IMR-90 (cell line): ENCODE data around the gene NUFIP2. TPM values are rescaled to one million over a fixed set of nuclear protein-coding genes. Genes with fewer than 3 reads are reported as not detected.

Experiments used
- ATAC-seq: fragments of 200-7000 bp; cut with Tn5 transposase; 2 replicates; pipeline ENCODE4 v1.9.1; 2020; ENCODE audit warnings: low read depth, mild to moderate bottlenecking, moderate library complexity
- BruUV-seq: library from RNA; stranded (reverse); fragments of 400-500 nt; replicated peaks from 2 replicates; lab custom pipeline; 2021; lab: Mats Ljungman, UMichigan
- CTCF ChIA-PET: fragments of 300-600 bp; formaldehyde crosslinking; extraction: SDS; loops from one replicate; lab custom pipeline; 2021; ENCODE audit warnings: antibody characterized with exemption; lab: Yijun Ruan, JAX
- POLR2A ChIA-PET: fragments of 300-600 bp; sonication (Branson Sonifier 250); formaldehyde crosslinking; loops from one replicate; lab custom pipeline; 2022; ENCODE audit warnings: antibody characterized with exemption; ENCODE audit not compliant: unreplicated experiment; lab: Charles Lee
- DNase-seq: peaks from one replicate; pipeline ENCODE4 v3.0.0; 2013
- H2AFZ ChIP-seq: replicated peaks from 2 replicates; pipeline ENCODE3; 2013; ENCODE audit warnings: low read length, mild to moderate bottlenecking; ENCODE audit not compliant: poor library complexity
- H2AK5ac ChIP-seq: 2 replicates; pipeline ENCODE4 v1.6.1; 2013; ENCODE audit warnings: low read depth, low read length, inconsistent platforms
- H2AK9ac ChIP-seq: replicated peaks from 2 replicates; pipeline ENCODE3; 2013; ENCODE audit warnings: mild to moderate bottlenecking, low read depth, low read length, moderate library complexity; ENCODE audit not compliant: poor library complexity
- H2BK120ac ChIP-seq: 2 replicates; pipeline ENCODE4 v1.6.1; 2013; ENCODE audit warnings: low read depth, low read length, inconsistent platforms
- H2BK15ac ChIP-seq: 3 replicates; pipeline ENCODE4 v1.6.1; 2013; ENCODE audit warnings: low read depth, low read length, inconsistent platforms
- H2BK20ac ChIP-seq: 2 replicates; pipeline ENCODE4 v1.6.1; 2013; ENCODE audit warnings: low read depth, mild to moderate bottlenecking, inconsistent platforms, low read length, moderate library complexity
- H2BK5ac ChIP-seq: 2 replicates; pipeline ENCODE4 v1.6.1; 2013; ENCODE audit warnings: mild to moderate bottlenecking, low read depth, low read length, inconsistent platforms; ENCODE audit not compliant: poor library complexity, severe bottlenecking
- H3K14ac ChIP-seq: replicated peaks from 2 replicates; pipeline ENCODE4 v1.6.1; 2013; ENCODE audit warnings: low read depth, low read length, inconsistent platforms
- H3K18ac ChIP-seq: 2 replicates; pipeline ENCODE4 v1.6.1; 2013; ENCODE audit warnings: low read depth, low read length, control low read depth
- H3K23ac ChIP-seq: 2 replicates; pipeline ENCODE4 v1.6.1; 2013; ENCODE audit warnings: low read depth, low read length, inconsistent platforms
- H3K27ac ChIP-seq: 2 replicates; pipeline ENCODE4 v1.5.1; 2013; ENCODE audit warnings: mild to moderate bottlenecking, control low read depth, low read length; ENCODE audit not compliant: insufficient read depth
- H3K27me3 ChIP-seq: 2 replicates; pipeline ENCODE4 v1.6.1; 2013; ENCODE audit warnings: low read length; ENCODE audit not compliant: control insufficient read depth, insufficient read depth
- H3K36me3 ChIP-seq: 2 replicates; pipeline ENCODE4 v1.6.1; 2013; ENCODE audit warnings: low read length, mixed read lengths; ENCODE audit not compliant: control insufficient read depth, insufficient read depth
- H3K4ac ChIP-seq: 2 replicates; pipeline ENCODE4 v1.6.1; 2013; ENCODE audit warnings: low read depth, low read length, inconsistent platforms
- H3K4me1 ChIP-seq: 2 replicates; pipeline ENCODE4 v1.6.1; 2013; ENCODE audit warnings: low read length, mixed read lengths; ENCODE audit not compliant: control insufficient read depth, insufficient read depth
- H3K4me2 ChIP-seq: 2 replicates; pipeline ENCODE4 v1.6.1; 2013; ENCODE audit warnings: low read depth, mild to moderate bottlenecking, control low read depth, low read length, moderate library complexity
- H3K4me3 ChIP-seq: 2 replicates; pipeline ENCODE4 v1.5.1; 2013; ENCODE audit warnings: low read depth, mild to moderate bottlenecking, control low read depth, low read length, moderate library complexity; ENCODE audit not compliant: insufficient read depth
- H3K56ac ChIP-seq: 2 replicates; pipeline ENCODE4 v1.6.1; 2013; ENCODE audit warnings: low read length, inconsistent platforms; ENCODE audit not compliant: insufficient read depth; ENCODE audit errors: extremely low read depth
- H3K79me1 ChIP-seq, 2 experiments: 2 replicates each; pipeline ENCODE4 v1.6.1; 2013; ENCODE audit warnings: low read length in 2 of 2, inconsistent platforms in 1 of 2, low read depth in 1 of 2
- H3K9ac ChIP-seq: 2 replicates; pipeline ENCODE4 v1.6.1; 2013; ENCODE audit warnings: low read depth, low read length, control low read depth
- H3K9me1 ChIP-seq: 2 replicates; pipeline ENCODE4 v1.6.1; 2013; ENCODE audit warnings: low read length, inconsistent platforms; ENCODE audit not compliant: insufficient read depth
- H3K9me3 ChIP-seq: 2 replicates; pipeline ENCODE4 v1.6.1; 2013; ENCODE audit warnings: low read length; ENCODE audit not compliant: control insufficient read depth, insufficient read depth
- H4K20me1 ChIP-seq: 2 replicates; pipeline ENCODE4 v1.6.1; 2013; ENCODE audit warnings: low read length, inconsistent platforms; ENCODE audit not compliant: insufficient read depth
- H4K5ac ChIP-seq: 2 replicates; pipeline ENCODE4 v1.6.1; 2013; ENCODE audit warnings: mild to moderate bottlenecking, low read depth, low read length, control low read depth
- H4K8ac ChIP-seq, 2 experiments: 2 replicates each; pipeline ENCODE4 v1.6.1; 2013; ENCODE audit warnings: low read depth in 2 of 2, low read length in 2 of 2, control low read depth in 1 of 2, inconsistent platforms in 1 of 2
- H4K91ac ChIP-seq: 2 replicates; pipeline ENCODE4 v1.6.1; 2013; ENCODE audit warnings: low read depth, low read length, inconsistent platforms; ENCODE audit not compliant: insufficient read depth
- BHLHE40 ChIP-seq: fragments of 150-350 bp; IDR thresholded peaks from 2 replicates; pipeline ENCODE4 v1.6.1; 2016; ENCODE audit warnings: mild to moderate bottlenecking, low read depth, low read length
- CEBPB ChIP-seq: IDR thresholded peaks from 2 replicates; pipeline ENCODE4 v1.6.1; 2012; ENCODE audit warnings: low read depth, low read length, improper control_type of control experiment
- CHD1 ChIP-seq: IDR thresholded peaks from 2 replicates; pipeline ENCODE4 v1.6.1; 2012; ENCODE audit warnings: low read depth, low read length, improper control_type of control experiment
- FOS ChIP-seq: fragments of 150-350 bp; IDR thresholded peaks from 2 replicates; pipeline ENCODE4 v1.6.1; 2016; ENCODE audit warnings: low read depth, low read length
- MAFK ChIP-seq: IDR thresholded peaks from 2 replicates; pipeline ENCODE4 v1.6.1; 2012; ENCODE audit warnings: low read depth, low read length, improper control_type of control experiment
- MAZ ChIP-seq: IDR thresholded peaks from 2 replicates; pipeline ENCODE4 v1.6.1; 2012; ENCODE audit warnings: low read depth, mild to moderate bottlenecking, low read length, improper control_type of control experiment, moderate library complexity, borderline replicate concordance
- MXI1 ChIP-seq: IDR thresholded peaks from 2 replicates; pipeline ENCODE4 v1.6.1; 2012; ENCODE audit warnings: low read depth, mild to moderate bottlenecking, low read length, moderate library complexity, borderline replicate concordance
- NFE2L2 ChIP-seq: fragments of 150-350 bp; IDR thresholded peaks from 2 replicates; pipeline ENCODE4 v1.6.1; 2016; ENCODE audit warnings: low read depth, mild to moderate bottlenecking, low read length
- POLR2A ChIP-seq: IDR thresholded peaks from 2 replicates; pipeline ENCODE4 v1.6.1; 2012; ENCODE audit warnings: mild to moderate bottlenecking, low read depth, low read length
- RAD21 ChIP-seq: IDR thresholded peaks from 2 replicates; pipeline ENCODE4 v1.6.1; 2012; ENCODE audit warnings: low read length, improper control_type of control experiment
- RCOR1 ChIP-seq: IDR thresholded peaks from 2 replicates; pipeline ENCODE4 v1.6.1; 2012; ENCODE audit warnings: mild to moderate bottlenecking, low read length, improper control_type of control experiment; ENCODE audit not compliant: insufficient replicate concordance
- RFX5 ChIP-seq: IDR thresholded peaks from 2 replicates; pipeline ENCODE4 v1.8.0; 2012; ENCODE audit warnings: low read depth, mild to moderate bottlenecking, low read length, moderate library complexity
- SMC3 ChIP-seq: fragments of 150-350 bp; IDR thresholded peaks from 2 replicates; pipeline ENCODE4 v1.6.1; 2016; ENCODE audit warnings: low read depth, mild to moderate bottlenecking, antibody characterized with exemption, low read length, moderate library complexity
- WGBS, 2 experiments: methylation state at CpG; one replicate each; pipeline versions ENCODE4 v1.1.5 to v1.1.7; 2013; ENCODE audit warnings: missing lambda C conversion rate in 2 of 2; ENCODE audit not compliant: insufficient read length in 1 of 2; ENCODE audit errors: extremely low coverage in 2 of 2; 5-methylcytosine and 5-hydroxymethylcytosine counted together
- dilution Hi-C: fragments of 300-500 bp; cut with HindIII; formaldehyde crosslinking; loops from one replicate; pipeline ENCODE4 v1.14.3; 2018; ENCODE audit warnings: low sequenced_read_pairs; ENCODE audit not compliant: unreplicated experiment
- in situ Hi-C: fragments of 300-500 bp; cut with MboI; formaldehyde crosslinking; loops from 3 replicates; pipeline ENCODE4 v1.14.3; 2019; ENCODE audit warnings: low sequenced_read_pairs, inconsistent platforms, mixed read lengths
- intact Hi-C: fragments of 100-400 bp; cut with micrococcal nuclease; formaldehyde crosslinking; loops from 2 replicates; pipeline ENCODE4 v1.10.0; 2022
- polyA plus RNA-seq, 3 experiments: library from polyadenylated mRNA; depleted of rRNA; stranded (reverse); fragments of >200 nt; gene quantifications; 2 replicates each; pipeline ENCODE4 v1.2.3, GENCODE V29; 2012; ENCODE audit warnings: low replicate concordance in 1 of 3
- total RNA-seq: library from RNA; depleted of rRNA; stranded (reverse); fragments of >200 nt; gene quantifications from 2 replicates; pipeline ENCODE4 v1.2.3, GENCODE V29; 2012
- TF ChIP-seq, protein P1 (sequence below): fragments of 150-350 bp; IDR thresholded peaks from 2 replicates; pipeline ENCODE4 v1.6.1; 2017; ENCODE audit warnings: mild to moderate bottlenecking, antibody characterized with exemption, low read length, low read depth
- TF ChIP-seq, protein P2 (sequence below): fragments of 150-350 bp; IDR thresholded peaks from 2 replicates; pipeline ENCODE4 v1.6.1; 2016; ENCODE audit warnings: low read depth, mild to moderate bottlenecking, low read length, moderate library complexity, borderline replicate concordance
- TF ChIP-seq, protein P3 (sequence below): conservative IDR thresholded peaks from 2 replicates; pipeline ENCODE4 v1.5.1; 2012; ENCODE audit warnings: mild to moderate bottlenecking, low read depth, low read length, improper control_type of control experiment

Gene NUFIP2
- total and polyA plus RNA-seq, 2 of the 4 experiments (the other 2 are of a cell fraction) = 8.9 to 25.6 TPM

DNA sequence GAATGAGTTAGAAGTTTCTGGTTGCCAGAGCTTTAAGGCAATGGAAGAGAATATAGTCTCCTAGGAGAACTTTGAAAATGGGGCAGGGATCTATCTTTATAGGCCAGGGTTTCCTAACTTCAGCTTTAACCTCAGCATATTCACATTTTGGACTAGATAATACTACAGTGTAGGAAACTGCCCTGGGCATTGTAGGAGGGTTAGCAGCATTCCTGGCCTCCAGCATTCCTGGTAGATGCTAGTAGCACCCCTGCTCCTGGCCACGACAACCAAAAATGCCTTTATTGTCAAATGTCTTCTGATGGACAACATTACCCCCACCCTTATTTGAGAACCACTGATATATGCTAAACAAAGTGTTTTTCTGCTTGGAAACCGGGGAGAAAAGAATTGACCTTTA is 86.0 kb downstream of the NUFIP2 start:
- no peak overlapping the region for H3K56ac ChIP-seq
- ATAC-seq (no peak), DNase-seq (no peak)
- no peak overlapping the region for H2AFZ ChIP-seq
- H2BK120ac ChIP-seq = no peak overlapping the region
- no peak overlapping the region for H4K8ac ChIP-seq
- no peak overlapping the region for H4K91ac ChIP-seq
- H4K20me1 ChIP-seq = no peaks in the 10 kb centered on the region
- TF ChIP-seq, protein P1, sequence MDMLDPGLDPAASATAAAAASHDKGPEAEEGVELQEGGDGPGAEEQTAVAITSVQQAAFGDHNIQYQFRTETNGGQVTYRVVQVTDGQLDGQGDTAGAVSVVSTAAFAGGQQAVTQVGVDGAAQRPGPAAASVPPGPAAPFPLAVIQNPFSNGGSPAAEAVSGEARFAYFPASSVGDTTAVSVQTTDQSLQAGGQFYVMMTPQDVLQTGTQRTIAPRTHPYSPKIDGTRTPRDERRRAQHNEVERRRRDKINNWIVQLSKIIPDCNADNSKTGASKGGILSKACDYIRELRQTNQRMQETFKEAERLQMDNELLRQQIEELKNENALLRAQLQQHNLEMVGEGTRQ = no peak
- TF ChIP-seq, protein P2, sequence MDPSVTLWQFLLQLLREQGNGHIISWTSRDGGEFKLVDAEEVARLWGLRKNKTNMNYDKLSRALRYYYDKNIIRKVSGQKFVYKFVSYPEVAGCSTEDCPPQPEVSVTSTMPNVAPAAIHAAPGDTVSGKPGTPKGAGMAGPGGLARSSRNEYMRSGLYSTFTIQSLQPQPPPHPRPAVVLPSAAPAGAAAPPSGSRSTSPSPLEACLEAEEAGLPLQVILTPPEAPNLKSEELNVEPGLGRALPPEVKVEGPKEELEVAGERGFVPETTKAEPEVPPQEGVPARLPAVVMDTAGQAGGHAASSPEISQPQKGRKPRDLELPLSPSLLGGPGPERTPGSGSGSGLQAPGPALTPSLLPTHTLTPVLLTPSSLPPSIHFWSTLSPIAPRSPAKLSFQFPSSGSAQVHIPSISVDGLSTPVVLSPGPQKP = no peak
- TF ChIP-seq SMC3 (no peak), POLR2A (no peak), RFX5 (no peak), MAZ (no peak), MXI1 (no peak), MAFK (no peak), NFE2L2 (no peak), RCOR1 (no peak), CHD1 (no peak), BHLHE40 (no peak), FOS (no peak), RAD21 (no peak), CEBPB (no peak)
- TF ChIP-seq, protein P3, sequence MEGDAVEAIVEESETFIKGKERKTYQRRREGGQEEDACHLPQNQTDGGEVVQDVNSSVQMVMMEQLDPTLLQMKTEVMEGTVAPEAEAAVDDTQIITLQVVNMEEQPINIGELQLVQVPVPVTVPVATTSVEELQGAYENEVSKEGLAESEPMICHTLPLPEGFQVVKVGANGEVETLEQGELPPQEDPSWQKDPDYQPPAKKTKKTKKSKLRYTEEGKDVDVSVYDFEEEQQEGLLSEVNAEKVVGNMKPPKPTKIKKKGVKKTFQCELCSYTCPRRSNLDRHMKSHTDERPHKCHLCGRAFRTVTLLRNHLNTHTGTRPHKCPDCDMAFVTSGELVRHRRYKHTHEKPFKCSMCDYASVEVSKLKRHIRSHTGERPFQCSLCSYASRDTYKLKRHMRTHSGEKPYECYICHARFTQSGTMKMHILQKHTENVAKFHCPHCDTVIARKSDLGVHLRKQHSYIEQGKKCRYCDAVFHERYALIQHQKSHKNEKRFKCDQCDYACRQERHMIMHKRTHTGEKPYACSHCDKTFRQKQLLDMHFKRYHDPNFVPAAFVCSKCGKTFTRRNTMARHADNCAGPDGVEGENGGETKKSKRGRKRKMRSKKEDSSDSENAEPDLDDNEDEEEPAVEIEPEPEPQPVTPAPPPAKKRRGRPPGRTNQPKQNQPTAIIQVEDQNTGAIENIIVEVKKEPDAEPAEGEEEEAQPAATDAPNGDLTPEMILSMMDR = no peak
- ChIA-PET POLR2A (no interaction called here), CTCF (interaction anchor here (1.3 kb wide), 1 partner anchor 12 kb away, joined by 3 read pairs; no protein-coding TSS in a partner anchor)
- H3K36me3 ChIP-seq = no peaks in the 10 kb centered on the region
- no peak overlapping the region for H3K14ac ChIP-seq
- H4K5ac ChIP-seq = no peak overlapping the region
- intact Hi-C loops (no loop called here), in situ Hi-C loops (no loop called here), dilution Hi-C loops (no loop called here)
- H3K4me1 ChIP-seq = 0 out of 2 replicates have a peak, but pooled peaks cover 2% of the 10 kb centered on the region
- no peak overlapping the region for H3K4ac ChIP-seq
- BruUV-seq = no TSS peak
- no peak overlapping the region for H3K27ac ChIP-seq
- H3K4me2 ChIP-seq = no peak overlapping the region
- no peak overlapping the region for H2BK5ac ChIP-seq
- no peaks in the 10 kb centered on the region for H3K9me3 ChIP-seq
- H2BK15ac ChIP-seq = no peak overlapping the region
- H3K23ac ChIP-seq = no peak overlapping the region
- no peak overlapping the region for H3K9ac ChIP-seq
- no peak overlapping the region for H2BK20ac ChIP-seq
- peaks cover 4% of the 10 kb centered on the region; the same call in 1 of the 2 replicates for H3K27me3 ChIP-seq
- H3K9me1 ChIP-seq = peaks cover 8% of the 10 kb centered on the region
- no peak overlapping the region for H2AK9ac ChIP-seq
- H2AK5ac ChIP-seq = no peak overlapping the region
- H3K4me3 ChIP-seq = no peak overlapping the region
- no peak overlapping the region for H3K18ac ChIP-seq
- no peaks in the 10 kb centered on the region for H3K79me1 ChIP-seq
- no CpG with 5 or more reads among the region's 2 CpGs for WGBS, 2 experiments
